SU-DHL-6 (cell line): ENCODE results near the gene EVPL.

Source experiments
- EZH2phosphoT487 ChIP-seq: fragments of 200-600 bp; sonication (generic), shearing (Covaris generic); conservative IDR thresholded peaks from 2 replicates; pipeline ENCODE4 v1.6.1; 2018; ENCODE audit warnings: mild to moderate bottlenecking, antibody characterized with exemption, low read length, moderate library complexity, mixed read lengths
- TF ChIP-seq, protein P1 (sequence below): fragments of 200-600 bp; sonication (generic); IDR thresholded peaks from one replicate; pipeline ENCODE4 v1.5.1; 2017; ENCODE audit warnings: antibody characterized with exemption, mild to moderate bottlenecking, low read length, moderate library complexity; ENCODE audit not compliant: insufficient read depth, poor library complexity, severe bottlenecking

DNA sequence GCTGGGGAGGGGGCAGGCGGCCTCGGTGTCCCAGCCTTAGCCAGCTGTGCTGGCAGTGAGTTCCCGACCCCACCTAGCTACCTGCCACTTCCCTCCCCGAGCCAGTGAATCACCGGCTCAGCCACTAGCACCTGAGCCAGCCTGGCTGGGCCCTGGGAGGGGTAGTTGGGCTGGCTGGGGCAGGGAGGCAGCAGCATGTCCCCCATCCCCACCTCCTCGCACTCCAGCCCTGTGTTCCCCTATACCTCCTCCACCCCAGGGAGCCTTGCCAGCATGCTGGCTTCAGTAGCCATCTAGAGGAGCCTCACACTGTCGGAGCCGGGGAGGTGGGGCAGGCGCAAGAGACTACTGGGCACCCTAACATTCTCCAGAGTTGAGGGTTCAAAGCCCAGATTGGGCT, 2.8 kb downstream of the EVPL start:
- TF ChIP-seq, protein P1, sequence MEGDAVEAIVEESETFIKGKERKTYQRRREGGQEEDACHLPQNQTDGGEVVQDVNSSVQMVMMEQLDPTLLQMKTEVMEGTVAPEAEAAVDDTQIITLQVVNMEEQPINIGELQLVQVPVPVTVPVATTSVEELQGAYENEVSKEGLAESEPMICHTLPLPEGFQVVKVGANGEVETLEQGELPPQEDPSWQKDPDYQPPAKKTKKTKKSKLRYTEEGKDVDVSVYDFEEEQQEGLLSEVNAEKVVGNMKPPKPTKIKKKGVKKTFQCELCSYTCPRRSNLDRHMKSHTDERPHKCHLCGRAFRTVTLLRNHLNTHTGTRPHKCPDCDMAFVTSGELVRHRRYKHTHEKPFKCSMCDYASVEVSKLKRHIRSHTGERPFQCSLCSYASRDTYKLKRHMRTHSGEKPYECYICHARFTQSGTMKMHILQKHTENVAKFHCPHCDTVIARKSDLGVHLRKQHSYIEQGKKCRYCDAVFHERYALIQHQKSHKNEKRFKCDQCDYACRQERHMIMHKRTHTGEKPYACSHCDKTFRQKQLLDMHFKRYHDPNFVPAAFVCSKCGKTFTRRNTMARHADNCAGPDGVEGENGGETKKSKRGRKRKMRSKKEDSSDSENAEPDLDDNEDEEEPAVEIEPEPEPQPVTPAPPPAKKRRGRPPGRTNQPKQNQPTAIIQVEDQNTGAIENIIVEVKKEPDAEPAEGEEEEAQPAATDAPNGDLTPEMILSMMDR = no peak
- no peak for TF ChIP-seq EZH2phosphoT487
